GM18508 (cell line): Measurements from ENCODE around the gene CNTNAP2.

Experiments used
- ATAC-seq: cut with Tn5 transposase; IDR thresholded peaks from one replicate; pipeline ENCODE4 v1.9.1; 2021; ENCODE audit warnings: moderate number of reproducible peaks; ENCODE audit not compliant: insufficient read depth, unreplicated experiment

The CNTNAP2 gene

GRCh38 chr7:147406521-147407135, 1290.0 kb downstream of the CNTNAP2 start:
- no peak for ATAC-seq

DNA sequence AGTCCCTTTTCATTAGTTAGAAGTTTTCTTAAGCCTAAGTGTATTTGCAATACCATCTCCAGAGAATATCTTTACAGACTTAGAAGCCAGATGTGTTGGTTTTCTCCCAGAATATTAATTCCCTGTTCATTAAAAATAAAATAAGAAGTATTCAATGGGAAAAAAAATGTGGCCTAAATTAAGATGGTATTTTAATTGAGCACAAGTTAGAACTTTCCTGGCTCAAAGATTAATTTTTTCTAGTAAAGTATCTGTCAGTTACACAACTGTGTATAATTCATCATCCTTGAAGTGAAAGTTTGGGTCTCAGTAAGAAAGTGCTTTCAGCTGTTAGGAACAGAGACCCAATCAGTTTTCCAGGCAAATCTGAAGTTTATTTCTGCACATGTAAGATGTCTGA, 1294.5 kb downstream of the CNTNAP2 start:
- no peak for ATAC-seq

DNA sequence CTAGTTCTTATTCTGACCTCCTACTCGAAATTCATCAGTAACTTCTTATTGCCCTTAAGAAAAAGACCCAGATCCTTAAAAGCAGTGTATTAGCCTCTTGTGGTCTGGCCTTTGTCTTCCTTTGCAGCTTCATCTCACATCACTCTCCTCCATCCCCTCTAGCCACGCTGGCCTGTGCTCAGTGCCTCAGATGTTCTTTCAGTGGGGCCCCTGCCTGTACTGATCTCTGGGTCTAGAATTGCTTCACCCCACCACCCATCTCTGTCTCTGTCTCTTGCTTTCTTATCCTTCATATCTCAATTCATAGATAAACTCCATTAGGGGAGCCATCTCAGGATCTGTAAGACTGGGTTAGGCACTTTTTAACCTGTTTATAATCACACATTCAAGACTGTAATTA, 1295.5 kb downstream of the CNTNAP2 start:
- ATAC-seq: no peak

DNA sequence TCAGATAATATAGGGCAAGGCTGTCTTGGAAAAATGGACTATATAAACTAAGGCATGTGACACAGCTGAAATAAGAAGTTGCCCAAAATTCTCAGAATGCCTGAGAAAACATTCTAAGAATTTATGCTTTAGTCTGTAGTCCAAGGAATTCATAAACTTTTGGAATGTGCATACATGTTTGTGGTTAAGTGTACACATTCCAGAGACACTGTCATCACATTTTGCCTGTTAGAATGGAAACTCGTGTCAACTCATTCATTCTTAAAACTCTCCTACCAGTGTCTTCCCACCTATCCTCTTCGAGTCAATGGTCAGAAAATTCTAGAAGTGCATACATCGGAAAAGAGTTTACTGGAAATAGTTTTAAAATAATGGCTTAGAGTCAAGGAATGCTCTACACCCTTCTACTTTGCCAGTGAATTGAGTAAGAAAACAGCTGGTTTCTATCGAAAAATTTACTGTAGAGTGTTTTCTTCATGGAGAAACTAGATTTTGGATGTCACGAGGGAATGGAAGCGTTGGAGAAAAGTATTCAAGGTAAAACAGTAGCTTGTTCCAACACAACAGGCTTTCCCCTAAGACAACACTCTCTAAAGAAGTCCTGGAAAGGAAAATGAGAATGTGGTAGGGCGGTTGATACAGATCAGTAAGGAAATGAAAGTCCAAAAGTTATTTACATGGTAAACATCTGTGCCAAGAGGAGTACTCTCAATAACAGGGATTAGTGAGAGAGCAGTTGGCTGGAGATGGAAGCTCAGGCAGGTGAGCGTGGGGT, 1296.4 kb downstream of the CNTNAP2 start:
- no peak for ATAC-seq

GRCh38 chr7:147413557-147413870, 1296.9 kb downstream of the CNTNAP2 start:
- no peak for ATAC-seq

GRCh38 chr7:147415991-147416390, 1299.4 kb downstream of the CNTNAP2 start:
- no peak for ATAC-seq

- no peak for ATAC-seq
Measured at GRCh38 chr7:147418966-147419365, 1302.4 kb downstream of the CNTNAP2 start.

DNA sequence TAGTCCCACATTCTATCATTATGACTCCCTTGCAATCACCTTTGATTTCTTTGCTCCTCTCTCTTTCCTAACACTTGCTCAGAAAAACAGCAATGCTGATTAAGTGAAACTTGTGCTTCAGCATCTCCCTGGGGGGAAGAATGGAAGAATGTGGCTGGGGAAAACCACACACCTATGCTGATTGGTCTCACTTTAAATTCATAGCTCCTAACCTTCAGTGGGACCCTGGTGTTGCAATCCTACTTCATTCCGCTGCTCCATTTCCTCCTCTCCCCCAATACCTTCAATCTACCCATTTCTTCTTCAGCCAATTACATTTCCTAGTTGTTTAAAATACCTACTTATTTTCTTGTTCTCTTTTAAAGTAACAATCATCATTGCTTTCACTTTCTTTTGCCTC, 1307.3 kb downstream of the CNTNAP2 start:
- ATAC-seq: no peak

- ATAC-seq: no peak
Measured at GRCh38 chr7:147428075-147428474, 1311.5 kb downstream of the CNTNAP2 start.

DNA sequence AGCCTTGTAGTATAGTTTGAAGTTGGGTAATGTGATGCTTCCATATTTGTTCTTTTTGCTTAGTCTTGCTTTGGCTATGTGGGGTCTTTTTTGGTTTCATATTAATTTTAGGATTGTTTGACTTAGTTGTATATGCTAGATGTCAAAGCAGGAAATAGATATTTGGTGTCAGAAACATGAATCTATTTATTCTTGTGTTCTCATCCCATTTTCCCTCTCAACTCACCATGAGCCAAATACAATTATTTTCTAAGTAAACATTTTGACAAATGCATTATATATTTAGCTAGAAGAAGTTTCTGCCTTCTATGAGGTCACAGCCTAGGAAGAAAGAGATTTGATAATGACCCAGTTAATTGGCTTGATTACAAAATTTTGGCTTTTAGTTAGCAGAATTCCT, 1313.4 kb downstream of the CNTNAP2 start:
- ATAC-seq: no peak

DNA sequence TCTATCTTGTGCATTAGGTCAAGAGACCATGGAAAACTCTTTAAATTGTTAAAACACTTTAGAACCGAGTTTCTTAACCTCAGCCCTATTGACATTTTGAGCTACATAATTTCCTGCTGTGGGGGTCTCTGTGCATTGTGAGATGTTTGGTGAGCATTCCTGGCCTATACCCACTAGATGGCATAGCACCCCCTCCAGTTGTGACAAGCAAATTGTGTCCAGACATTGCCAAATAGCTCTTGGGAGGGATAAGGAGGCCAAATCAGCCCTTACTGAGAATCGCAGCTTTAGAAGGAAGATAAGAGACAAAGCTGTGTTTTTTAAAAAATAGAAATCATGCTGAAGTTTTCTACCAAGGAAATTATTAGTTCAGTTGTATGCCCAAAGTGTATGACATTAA, 1315.5 kb downstream of the CNTNAP2 start:
- ATAC-seq: no peak

GRCh38 chr7:147432576-147432975, 1316.0 kb downstream of the CNTNAP2 start:
- no peak for ATAC-seq

- no peak for ATAC-seq
Measured at GRCh38 chr7:147436718-147437117, 1320.1 kb downstream of the CNTNAP2 start.

DNA sequence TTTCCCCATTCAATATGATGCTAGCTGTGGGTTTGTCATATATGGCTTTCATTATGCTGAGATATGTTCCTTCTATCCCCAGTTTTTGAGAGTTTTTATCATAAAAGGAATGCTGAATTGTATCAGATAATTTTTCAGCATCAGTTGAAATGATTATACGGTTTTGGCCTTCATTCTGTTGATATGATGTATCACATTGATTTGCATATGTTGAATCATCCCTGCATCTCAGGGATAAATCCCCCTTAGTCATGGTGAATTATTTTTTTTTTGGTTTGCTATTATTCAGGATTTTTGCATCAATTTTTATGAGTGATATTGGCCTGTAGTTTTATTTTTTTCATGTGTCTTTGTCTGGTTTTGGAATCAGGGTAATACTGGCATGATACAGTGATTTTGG, 1321.6 kb downstream of the CNTNAP2 start:
- ATAC-seq: no peak

DNA sequence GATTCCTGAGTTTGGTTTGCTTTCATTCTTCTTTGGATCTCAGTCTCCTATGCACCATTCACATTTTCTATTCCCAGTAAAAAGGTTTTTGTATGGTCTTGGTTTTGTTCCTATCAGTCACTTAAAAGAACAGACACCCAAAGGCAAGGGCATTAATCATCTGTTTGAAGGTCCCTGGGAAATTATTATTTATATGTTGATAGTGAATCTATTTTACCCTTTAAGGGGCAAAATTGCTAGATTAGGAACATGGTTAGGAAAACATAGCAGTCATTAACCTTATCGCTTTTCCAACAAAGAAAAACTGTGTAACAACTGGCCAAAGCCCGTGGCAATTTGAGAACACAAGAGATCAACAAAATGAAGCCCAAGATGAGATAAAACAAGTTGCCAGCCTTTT, 1327.3 kb downstream of the CNTNAP2 start:
- ATAC-seq: no peak

DNA sequence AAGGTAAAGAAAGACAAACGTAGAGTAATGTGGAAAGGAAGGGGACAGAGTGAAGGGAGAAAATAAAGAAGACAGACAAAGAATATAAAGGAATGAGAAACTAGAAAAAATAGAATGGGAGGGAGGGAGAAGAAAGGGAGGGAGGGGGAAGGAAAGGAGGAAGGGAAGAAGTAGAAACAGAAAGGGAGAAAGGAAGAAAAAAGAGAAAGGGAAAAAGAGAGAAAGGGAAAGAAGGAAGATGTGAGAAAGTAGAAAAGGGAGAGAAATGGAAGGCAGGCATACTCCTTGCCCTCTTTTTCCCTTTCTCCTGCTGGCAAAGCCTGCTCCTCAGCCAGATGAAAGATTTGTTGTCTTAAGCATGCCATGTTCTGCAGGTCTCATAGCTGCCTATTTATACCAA, 1336.2 kb downstream of the CNTNAP2 start:
- no peak for ATAC-seq

DNA sequence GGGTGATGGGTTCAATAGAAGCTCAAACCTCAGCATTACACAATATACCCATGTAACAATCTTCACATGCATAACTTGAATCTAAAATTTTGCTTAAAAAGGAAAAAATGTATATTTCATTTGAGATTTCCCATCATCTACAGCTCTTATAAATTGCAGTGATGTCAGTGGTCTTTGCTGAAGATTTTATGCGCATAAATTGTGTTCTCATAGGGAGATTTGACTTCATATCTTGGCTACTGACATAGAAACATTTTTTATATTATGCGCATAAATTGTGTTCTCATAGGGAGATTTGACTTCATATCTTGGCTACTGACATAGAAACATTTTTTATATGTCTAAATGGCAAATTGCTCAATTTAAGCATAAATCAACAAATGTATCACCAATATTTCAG, 1348.6 kb downstream of the CNTNAP2 start:
- ATAC-seq: no peak

DNA sequence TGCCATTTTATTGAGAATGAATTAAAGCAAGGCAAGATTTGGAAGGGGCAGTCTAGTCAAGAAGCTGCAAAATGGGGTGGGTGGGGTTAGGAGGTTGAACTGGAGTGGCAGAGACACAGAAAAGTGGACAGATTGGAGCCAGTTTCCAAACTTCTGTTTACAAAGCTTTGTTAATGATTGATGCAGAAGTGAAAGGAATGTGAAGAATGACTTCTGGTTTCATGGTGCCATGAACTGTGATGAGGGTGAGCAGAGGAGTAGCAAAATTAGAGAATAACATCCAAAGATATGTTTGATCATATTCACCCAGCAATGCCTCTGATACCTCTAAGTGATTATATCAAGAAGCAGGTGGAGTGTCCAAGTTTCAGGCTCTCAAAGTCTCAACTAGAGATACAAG, 1356.0 kb downstream of the CNTNAP2 start:
- no peak for ATAC-seq

DNA sequence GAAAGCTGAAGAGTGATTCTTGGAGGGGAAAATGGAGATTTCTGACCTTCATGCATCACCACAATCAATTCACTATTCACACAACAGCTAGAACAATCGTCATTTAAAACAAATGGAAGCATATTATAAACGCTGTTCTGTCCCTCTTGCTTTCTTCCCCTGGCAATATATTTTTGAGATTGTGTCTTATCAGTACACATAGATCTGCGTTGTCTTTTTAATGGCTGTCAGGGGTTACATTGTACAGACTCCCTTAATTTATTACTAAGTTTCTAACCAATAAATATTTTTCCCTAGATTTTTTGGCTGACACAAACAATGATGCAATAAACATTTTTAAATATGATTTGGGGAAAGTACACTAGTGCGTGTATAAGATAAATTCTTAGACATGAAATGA, 1358.3 kb downstream of the CNTNAP2 start:
- no peak for ATAC-seq

GRCh38 chr7:147477526-147477925, 1360.9 kb downstream of the CNTNAP2 start:
- ATAC-seq: no peak

DNA sequence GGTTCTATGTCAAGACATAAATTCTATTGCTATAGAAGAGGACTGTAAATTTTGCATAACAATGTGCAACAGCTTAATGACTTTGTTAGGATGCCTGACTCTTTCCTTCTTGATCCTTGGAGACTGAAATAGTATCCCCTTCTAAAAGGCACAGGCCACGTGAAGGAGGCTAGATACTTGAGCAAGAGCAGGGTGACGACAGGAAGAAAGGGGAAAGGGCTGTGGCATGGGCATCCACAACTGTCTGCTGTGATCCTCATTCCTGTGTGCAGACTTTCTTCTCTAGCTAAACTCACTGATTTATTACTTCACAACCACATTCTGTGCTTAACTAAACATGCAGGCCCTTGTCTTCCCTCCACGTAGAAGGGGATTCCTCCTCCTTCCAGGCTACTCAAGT, 1362.2 kb downstream of the CNTNAP2 start:
- ATAC-seq: no peak

GRCh38 chr7:147483634-147484292, 1367.2 kb downstream of the CNTNAP2 start:
- no peak for ATAC-seq
